ENCODE measurements around the gene FBXW10. TPM values are rescaled to one million over a fixed set of nuclear protein-coding genes. Genes with fewer than 3 reads are reported as not detected.
"Not testable (repeated sequence)": the region's sequence is repeated elsewhere in the genome, so short reads cannot be mapped to it uniquely, and the experiment has no call there.

FBXW10 gene, protein sequence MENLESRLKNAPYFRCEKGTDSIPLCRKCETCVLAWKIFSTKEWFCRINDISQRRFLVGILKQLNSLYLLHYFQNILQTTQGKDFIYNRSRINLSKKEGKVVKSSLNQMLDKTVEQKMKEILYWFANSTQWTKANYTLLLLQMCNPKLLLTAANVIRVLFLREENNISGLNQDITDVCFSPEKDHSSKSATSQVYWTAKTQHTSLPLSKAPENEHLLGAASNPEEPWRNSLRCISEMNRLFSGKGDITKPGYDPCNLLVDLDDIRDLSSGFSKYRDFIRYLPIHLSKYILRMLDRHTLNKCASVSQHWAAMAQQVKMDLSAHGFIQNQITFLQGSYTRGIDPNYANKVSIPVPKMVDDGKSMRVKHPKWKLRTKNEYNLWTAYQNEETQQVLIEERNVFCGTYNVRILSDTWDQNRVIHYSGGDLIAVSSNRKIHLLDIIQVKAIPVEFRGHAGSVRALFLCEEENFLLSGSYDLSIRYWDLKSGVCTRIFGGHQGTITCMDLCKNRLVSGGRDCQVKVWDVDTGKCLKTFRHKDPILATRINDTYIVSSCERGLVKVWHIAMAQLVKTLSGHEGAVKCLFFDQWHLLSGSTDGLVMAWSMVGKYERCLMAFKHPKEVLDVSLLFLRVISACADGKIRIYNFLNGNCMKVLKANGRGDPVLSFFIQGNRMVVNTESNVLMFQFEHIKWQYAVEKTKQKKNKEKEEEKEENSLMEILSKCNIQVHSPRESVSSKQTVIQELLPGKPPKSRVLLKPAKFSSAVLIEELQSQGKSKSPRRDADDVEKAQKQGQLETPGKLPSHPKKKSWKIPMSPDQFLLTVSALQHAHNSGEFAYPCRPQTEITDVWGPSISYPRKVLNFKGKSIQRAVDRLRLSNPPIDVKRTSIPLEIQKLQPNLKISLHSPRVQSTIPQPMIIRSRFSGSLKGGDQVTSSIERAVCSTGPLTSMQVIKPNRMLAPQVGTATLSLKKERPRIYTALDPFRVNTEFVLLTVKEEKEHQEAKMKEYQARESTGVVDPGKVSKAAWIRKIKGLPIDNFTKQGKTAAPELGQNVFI
- polyA plus RNA-seq (2013) = 0.03 and 0.04 TPM in 2 replicates

DNA sequence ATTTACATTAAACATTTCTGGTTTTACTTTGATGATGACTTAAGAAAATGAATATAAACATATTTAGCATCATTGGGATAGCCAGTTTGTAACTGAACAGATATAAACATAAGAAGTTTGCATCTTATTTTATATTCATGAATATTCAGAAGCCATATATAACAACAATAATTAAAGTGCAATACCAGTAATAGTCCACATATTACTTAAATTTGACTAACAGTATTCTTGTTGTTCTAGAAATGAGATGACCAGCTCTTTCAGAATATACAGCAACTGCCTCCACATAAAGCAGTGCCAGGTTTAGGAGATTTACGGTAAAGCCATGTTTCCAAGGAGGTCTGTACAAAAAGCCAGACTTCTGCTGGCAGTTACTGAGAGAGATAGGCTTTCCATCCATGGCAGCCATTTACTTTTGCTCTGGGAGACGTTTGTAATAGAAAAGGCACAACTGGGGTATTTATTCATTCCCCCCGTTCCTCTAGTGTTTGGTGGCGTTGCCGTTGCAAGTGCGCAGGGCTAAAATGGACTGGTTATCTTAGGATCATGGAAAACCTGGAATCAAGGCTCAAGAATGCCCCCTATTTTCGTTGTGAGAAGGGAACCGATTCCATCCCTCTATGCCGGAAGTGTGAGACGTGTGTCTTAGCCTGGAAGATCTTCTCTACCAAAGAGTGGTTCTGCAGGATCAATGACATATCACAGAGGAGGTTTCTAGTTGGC lies at the start of gene FBXW10:
TSS of gene FBXW10 (plus strand) at position 356 of the 723 bp plus-strand sequence. CDS start at position 547, 191 bp downstream.
- H3K4ac ChIP-seq (ENCODE audit: low read depth, low read length); H3K27me3 ChIP-seq (ENCODE audit: insufficient read depth, low read length); DNase-seq; H2BK12ac ChIP-seq (ENCODE audit: low read length); H3K4me3 ChIP-seq (ENCODE audit: low read depth, low read length); H4K91ac ChIP-seq (ENCODE audit: low read depth, low read length); H3K14ac ChIP-seq (ENCODE audit: low read length); H3K9me3 ChIP-seq (ENCODE audit: insufficient read depth, low read depth, low read length); H2BK5ac ChIP-seq (ENCODE audit: low read depth, low read length, poor library complexity); H3K27ac ChIP-seq (ENCODE audit: low read depth, low read length); H3K36me3 ChIP-seq (ENCODE audit: control insufficient read depth in 1 of 2, insufficient read depth in 2 of 2, low read length in 2 of 2); H4K8ac ChIP-seq (ENCODE audit: low read depth, low read length); H3K4me2 ChIP-seq (ENCODE audit: low read length); H3K18ac ChIP-seq (ENCODE audit: low read length); H3K9ac ChIP-seq (ENCODE audit: low read length); H3K4me1 ChIP-seq (ENCODE audit: control insufficient read depth in 1 of 2, insufficient read depth in 2 of 2, low read length in 2 of 2); H2AK5ac ChIP-seq (ENCODE audit: low read length); H3K79me1 ChIP-seq (ENCODE audit: low read length); H3K79me2 ChIP-seq (ENCODE audit: control insufficient read depth, insufficient read depth, low read length, poor library complexity); H2BK120ac ChIP-seq (ENCODE audit: insufficient read depth, low read length, poor library complexity); H2AFZ ChIP-seq (ENCODE audit: insufficient read depth, low read length, poor library complexity); H3K23ac ChIP-seq (ENCODE audit: low read length); H4K12ac ChIP-seq (ENCODE audit: low read depth, low read length): not testable (repeated sequence)
- WGBS (ENCODE audit: extremely low coverage, insufficient coverage, insufficient read length) = no CpG with 5 or more reads among the region's 10 CpGs

DNA sequence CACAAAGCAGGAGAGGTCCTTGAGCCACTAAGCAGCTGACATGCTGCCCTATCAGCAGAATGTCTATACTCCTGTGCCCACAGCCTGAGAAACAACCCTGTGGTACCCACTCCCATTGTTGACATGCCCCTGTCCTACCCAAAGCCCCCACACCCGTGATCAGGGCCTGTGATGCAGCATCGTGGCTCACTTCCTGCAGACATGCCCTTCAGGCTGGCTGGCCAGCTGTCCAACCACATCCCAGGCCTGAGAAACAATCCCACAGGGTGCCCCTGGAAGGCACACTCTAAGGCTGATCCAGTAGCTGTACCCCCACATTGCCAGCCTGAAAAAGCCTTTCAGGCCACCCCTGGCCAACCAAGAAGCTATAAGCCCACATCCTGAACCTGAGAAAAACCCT lies 48.7 kb upstream of the FBXW10 start:
- not testable (repeated sequence) for H4K8ac ChIP-seq (ENCODE audit: low read depth, low read length); H3K79me2 ChIP-seq (ENCODE audit: control insufficient read depth, insufficient read depth, low read length, poor library complexity); DNase-seq; H3K9me3 ChIP-seq (ENCODE audit: insufficient read depth, low read depth, low read length); H3K4me3 ChIP-seq (ENCODE audit: low read depth, low read length); H3K27ac ChIP-seq (ENCODE audit: low read depth, low read length); H4K91ac ChIP-seq (ENCODE audit: low read depth, low read length); H2BK120ac ChIP-seq (ENCODE audit: insufficient read depth, low read length, poor library complexity); H3K9ac ChIP-seq (ENCODE audit: low read length); H3K4me1 ChIP-seq (ENCODE audit: control insufficient read depth in 1 of 2, insufficient read depth in 2 of 2, low read length in 2 of 2); H3K4me2 ChIP-seq (ENCODE audit: low read length); H3K23ac ChIP-seq (ENCODE audit: low read length); H4K12ac ChIP-seq (ENCODE audit: low read depth, low read length); H2BK12ac ChIP-seq (ENCODE audit: low read length); H2AFZ ChIP-seq (ENCODE audit: insufficient read depth, low read length, poor library complexity); H3K27me3 ChIP-seq (ENCODE audit: insufficient read depth, low read length); H2BK5ac ChIP-seq (ENCODE audit: low read depth, low read length, poor library complexity); H2AK5ac ChIP-seq (ENCODE audit: low read length); H3K14ac ChIP-seq (ENCODE audit: low read length); H3K79me1 ChIP-seq (ENCODE audit: low read length); H3K18ac ChIP-seq (ENCODE audit: low read length); H3K36me3 ChIP-seq (ENCODE audit: control insufficient read depth in 1 of 2, insufficient read depth in 2 of 2, low read length in 2 of 2); H3K4ac ChIP-seq (ENCODE audit: low read depth, low read length)
- no CpG with 5 or more reads among the region's 2 CpGs for WGBS (ENCODE audit: extremely low coverage, insufficient coverage, insufficient read length)

DNA sequence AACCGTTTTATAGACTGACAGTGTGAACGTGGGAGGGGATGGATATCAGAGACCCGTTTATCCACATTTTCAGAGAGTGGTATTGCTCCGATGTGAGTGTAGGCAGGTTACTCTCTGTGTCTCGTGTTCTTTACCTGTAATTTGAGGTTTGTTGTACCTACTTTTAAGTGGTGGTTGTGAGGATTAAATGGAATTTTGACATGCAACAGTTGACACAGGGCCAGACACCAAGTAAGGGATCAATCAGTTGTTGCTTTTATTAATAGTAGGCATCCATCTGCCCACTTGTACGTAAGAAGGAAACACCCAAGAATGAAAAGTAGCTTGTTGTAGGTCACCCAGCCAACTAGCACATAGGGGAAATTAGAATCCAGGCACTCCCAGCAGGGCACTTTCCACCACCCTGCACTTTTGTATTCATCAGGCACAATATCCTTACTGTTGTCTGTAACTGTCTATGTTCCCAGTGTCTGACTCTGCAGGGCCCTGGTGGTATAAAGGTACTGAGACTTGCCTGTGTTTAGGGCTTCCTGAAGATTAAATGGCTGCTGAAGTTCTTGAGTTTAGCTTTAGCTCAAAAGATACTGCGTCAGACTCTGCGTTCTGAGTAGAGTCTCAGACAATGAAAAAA lies 45.3 kb upstream of the FBXW10 start:
- H3K18ac ChIP-seq (ENCODE audit: low read length); H3K4ac ChIP-seq (ENCODE audit: low read depth, low read length); H3K36me3 ChIP-seq (ENCODE audit: control insufficient read depth in 1 of 2, insufficient read depth in 2 of 2, low read length in 2 of 2); H3K9me3 ChIP-seq (ENCODE audit: insufficient read depth, low read depth, low read length); H4K91ac ChIP-seq (ENCODE audit: low read depth, low read length); H3K79me1 ChIP-seq (ENCODE audit: low read length); H2BK120ac ChIP-seq (ENCODE audit: insufficient read depth, low read length, poor library complexity); H2BK5ac ChIP-seq (ENCODE audit: low read depth, low read length, poor library complexity); H2BK12ac ChIP-seq (ENCODE audit: low read length); H3K79me2 ChIP-seq (ENCODE audit: control insufficient read depth, insufficient read depth, low read length, poor library complexity); DNase-seq; H3K27ac ChIP-seq (ENCODE audit: low read depth, low read length); H3K4me1 ChIP-seq (ENCODE audit: control insufficient read depth in 1 of 2, insufficient read depth in 2 of 2, low read length in 2 of 2); H2AK5ac ChIP-seq (ENCODE audit: low read length); H3K4me3 ChIP-seq (ENCODE audit: low read depth, low read length); H3K27me3 ChIP-seq (ENCODE audit: insufficient read depth, low read length); H3K9ac ChIP-seq (ENCODE audit: low read length): not testable (repeated sequence)
- peak overlapping the region; percentile 53 for H3K14ac ChIP-seq (ENCODE audit: low read length)
- H2AFZ ChIP-seq (ENCODE audit: insufficient read depth, low read length, poor library complexity) = peak overlapping the region; percentile 32
- H4K8ac ChIP-seq (ENCODE audit: low read depth, low read length) = peak overlapping the region; percentile 72
- peak overlapping the region; percentile 44 for H3K23ac ChIP-seq (ENCODE audit: low read length)
- peak overlapping the region; percentile 93 for H4K12ac ChIP-seq (ENCODE audit: low read depth, low read length)
- H3K4me2 ChIP-seq (ENCODE audit: low read length) = peak overlapping the region; percentile 73
- no CpG with 5 or more reads among the region's 8 CpGs for WGBS (ENCODE audit: extremely low coverage, insufficient coverage, insufficient read length)

DNA sequence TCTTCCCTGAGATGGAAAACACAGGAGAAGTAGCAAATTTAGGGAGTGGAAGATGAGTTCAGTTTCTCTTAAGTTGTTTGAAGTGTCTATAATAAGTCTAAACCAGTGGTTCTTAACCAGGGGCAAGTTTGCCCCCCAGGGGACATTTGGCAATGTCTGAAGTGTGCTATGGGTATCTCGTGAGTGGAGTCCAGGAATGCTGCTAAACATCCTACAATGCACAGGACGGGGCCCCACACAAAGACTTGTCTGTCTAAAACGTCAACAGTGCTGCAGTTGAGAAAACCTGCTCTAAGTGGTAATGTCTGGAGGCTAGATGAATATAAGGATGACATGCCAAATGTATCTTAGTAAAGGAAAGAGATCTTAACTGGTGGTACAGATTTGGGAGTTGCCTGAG lies 37.9 kb upstream of the FBXW10 start:
- DNase-seq = peak; percentile 66 to 76
- not testable (repeated sequence) for H3K36me3 ChIP-seq (ENCODE audit: control insufficient read depth in 1 of 2, insufficient read depth in 2 of 2, low read length in 2 of 2); H3K4me3 ChIP-seq (ENCODE audit: low read depth, low read length); H3K23ac ChIP-seq (ENCODE audit: low read length); H3K4me2 ChIP-seq (ENCODE audit: low read length); H2BK12ac ChIP-seq (ENCODE audit: low read length); H2BK5ac ChIP-seq (ENCODE audit: low read depth, low read length, poor library complexity); H3K9me3 ChIP-seq (ENCODE audit: insufficient read depth, low read depth, low read length); H3K14ac ChIP-seq (ENCODE audit: low read length); H3K79me1 ChIP-seq (ENCODE audit: low read length); H3K18ac ChIP-seq (ENCODE audit: low read length); H3K79me2 ChIP-seq (ENCODE audit: control insufficient read depth, insufficient read depth, low read length, poor library complexity); H3K4ac ChIP-seq (ENCODE audit: low read depth, low read length); H2AFZ ChIP-seq (ENCODE audit: insufficient read depth, low read length, poor library complexity); H4K8ac ChIP-seq (ENCODE audit: low read depth, low read length); H2BK120ac ChIP-seq (ENCODE audit: insufficient read depth, low read length, poor library complexity); H3K4me1 ChIP-seq (ENCODE audit: control insufficient read depth in 1 of 2, insufficient read depth in 2 of 2, low read length in 2 of 2); H3K27ac ChIP-seq (ENCODE audit: low read depth, low read length); H4K91ac ChIP-seq (ENCODE audit: low read depth, low read length); H3K9ac ChIP-seq (ENCODE audit: low read length); H4K12ac ChIP-seq (ENCODE audit: low read depth, low read length); H3K27me3 ChIP-seq (ENCODE audit: insufficient read depth, low read length); H2AK5ac ChIP-seq (ENCODE audit: low read length)
- no CpG with 5 or more reads among the region's 3 CpGs for WGBS (ENCODE audit: extremely low coverage, insufficient coverage, insufficient read length)

Measured in trophoblast cell (in vitro differentiated cells and primary cell).